GM19395 (cell line): ENCODE data around the gene CYP24A1.

Experiments
- ATAC-seq: cut with Tn5 transposase; IDR thresholded peaks from one replicate; pipeline ENCODE4 v1.9.1; 2021; ENCODE audit warnings: mild to moderate bottlenecking, moderate library complexity; ENCODE audit not compliant: unreplicated experiment

CYP24A1 gene

GRCh38 chr20:54177378-54177777, 3.6 kb upstream of the CYP24A1 start:
- ATAC-seq = no peak

GRCh38 chr20:54176610-54177009, 2.8 kb upstream of the CYP24A1 start:
- ATAC-seq = no peak

- ATAC-seq = no peak
Observed at GRCh38 chr20:54174457-54175175, 830 bp upstream of the CYP24A1 start.

- no peak for ATAC-seq
Observed at GRCh38 chr20:54172856-54173652, 732 bp downstream of the CYP24A1 start.

- no peak for ATAC-seq
Observed at GRCh38 chr20:54172532-54172855, 1.3 kb downstream of the CYP24A1 start.

- no peak for ATAC-seq
Observed at GRCh38 chr20:54170963-54171362, 2.8 kb downstream of the CYP24A1 start.

- ATAC-seq = no peak
Observed at GRCh38 chr20:54170026-54170471, 3.7 kb downstream of the CYP24A1 start.

GRCh38 chr20:54168961-54169862, 4.6 kb downstream of the CYP24A1 start:
- no peak for ATAC-seq

- no peak for ATAC-seq
Observed at GRCh38 chr20:54167909-54168872, 5.6 kb downstream of the CYP24A1 start.

- ATAC-seq = no peak
Observed at GRCh38 chr20:54166987-54167662, 6.7 kb downstream of the CYP24A1 start.

- ATAC-seq = no peak
Observed at GRCh38 chr20:54165803-54166202, 8.0 kb downstream of the CYP24A1 start.

- ATAC-seq = no peak
Observed at GRCh38 chr20:54165014-54165413, 8.8 kb downstream of the CYP24A1 start.

- no peak for ATAC-seq
Observed at GRCh38 chr20:54163402-54163801, 10.4 kb downstream of the CYP24A1 start.

GRCh38 chr20:54162378-54163009, 11.3 kb downstream of the CYP24A1 start:
- no peak for ATAC-seq

GRCh38 chr20:54161821-54162149, 12.0 kb downstream of the CYP24A1 start:
- no peak for ATAC-seq

GRCh38 chr20:54161008-54161820, 12.6 kb downstream of the CYP24A1 start:
- no peak for ATAC-seq

GRCh38 chr20:54160065-54161007, 13.4 kb downstream of the CYP24A1 start:
- no peak for ATAC-seq
